ENCODE measurements around the gene MEIG1. TPM values are rescaled to one million over a fixed set of nuclear protein-coding genes. Genes with fewer than 3 reads are reported as not detected.

MEIG1 gene
- total and polyA plus RNA-seq, 2 of the 8 experiments (the other 6 are each of a cell fraction or from before 2014, with no cell fraction given): not detected

DNA sequence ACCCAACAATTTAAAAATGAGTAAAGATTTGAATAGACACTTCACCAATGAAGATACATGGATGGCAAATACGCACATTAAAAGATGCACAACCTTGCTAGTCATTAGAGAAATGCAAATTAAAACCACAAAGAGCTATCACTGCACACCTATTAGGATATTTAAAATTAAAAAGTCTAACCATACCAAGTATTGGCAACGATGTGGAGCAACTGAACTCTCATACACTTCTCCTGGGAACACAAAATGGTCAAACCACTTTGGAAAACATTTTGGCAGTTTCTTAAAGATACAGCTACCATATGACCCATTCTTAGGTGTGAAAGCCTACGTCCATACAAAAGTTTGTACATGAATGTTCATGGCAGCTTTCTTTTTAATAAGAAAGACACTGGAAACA is 41.4 kb upstream of the MEIG1 start:
- Histone ChIP-seq H2BK120ac (replicated peaks; ENCODE audit: low read depth, low read length) (no peak overlapping the region), H4K5ac (ENCODE audit: insufficient read length, low read depth, low read length) (no peak overlapping the region), H3K14ac (ENCODE audit: insufficient read length) (no peak overlapping the region), H2AK5ac (ENCODE audit: low read depth, low read length) (no peak overlapping the region), H3K23ac (ENCODE audit: insufficient read length) (no peak overlapping the region), H3K27ac (ENCODE audit: low read depth, low read length) (no peak overlapping the region), H3K4ac (replicated peaks; ENCODE audit: insufficient read length, low read depth, low read length) (no peak overlapping the region), H3K79me2 (ENCODE audit: control insufficient read depth in 1 of 2, insufficient read depth in 2 of 2, low read length in 2 of 2) (no peaks in the 10 kb centered on the region), H4K8ac (ENCODE audit: extremely low read depth, insufficient read depth, low read length) (no peak overlapping the region), H3K27me3 (replicated peaks in 1 of 4; ENCODE audit: control insufficient read depth in 3 of 4, extremely low read depth in 1 of 4, insufficient read depth in 3 of 4, low read length in 3 of 4) (no peaks in the 10 kb centered on the region), H3K9ac (replicated peaks in 1 of 4; ENCODE audit: extremely low read depth in 1 of 4, low read depth in 3 of 4, low read length in 3 of 4) (no peak overlapping the region), H2BK12ac (ENCODE audit: low read depth, low read length) (no peak overlapping the region), H3K4me2 (ENCODE audit: insufficient read depth in 1 of 2, low read depth in 2 of 2, low read length in 2 of 2) (no peak overlapping the region), H2BK5ac (ENCODE audit: low read depth, low read length) (no peak overlapping the region), H3K9me3 (ENCODE audit: insufficient read depth in 2 of 2, low read depth in 1 of 2, low read length in 1 of 2) (peaks cover 0 to 7% of the 10 kb centered on the region in 2 experiments; a peak in 1 of 4 replicates), H2AFZ (ENCODE audit: low read length) (no peak overlapping the region), H4K20me1 (replicated peaks in 1 of 2; ENCODE audit: control insufficient read depth in 1 of 2, insufficient read depth in 2 of 2, low read length in 2 of 2) (no peaks in the 10 kb centered on the region), H3K18ac (ENCODE audit: extremely low read depth, low read length) (no peak overlapping the region), H3K4me1 (replicated peaks in 1 of 4; ENCODE audit: control insufficient read depth in 3 of 4, insufficient read depth in 4 of 4, low read length in 3 of 4) (no peaks in the 10 kb centered on the region), H3K4me3 (ENCODE audit: extremely low read depth in 1 of 4, insufficient read depth in 2 of 4, low read depth in 3 of 4, low read length in 4 of 4) (no peak overlapping the region), H3K36me3 (ENCODE audit: control insufficient read depth in 2 of 4, insufficient read depth in 4 of 4, low read length in 3 of 4) (peaks cover 0 to 32% (median 18%) of the 10 kb centered on the region in 4 experiments; a peak in 6 of 8 replicates), H4K91ac (replicated peaks; ENCODE audit: insufficient read length, low read length) (no peak overlapping the region), H2BK15ac (ENCODE audit: low read length) (no peak overlapping the region), H3K56ac (replicated peaks; ENCODE audit: insufficient read length, low read depth, low read length) (no peak overlapping the region), H2BK20ac (ENCODE audit: low read length) (no peak overlapping the region), H3K79me1 (ENCODE audit: low read depth, low read length) (no peaks in the 10 kb centered on the region), H3K23me2 (ENCODE audit: low read depth, low read length) (no peaks in the 10 kb centered on the region)
- DNase-seq (ENCODE audit: low read depth in 1 of 2, low spot score in 2 of 2): no peak
- 87% methylated on average over 3 of the region's 3 CpGs; no CpG with 5 or more reads in 1 of the 2 experiments for WGBS, 2 experiments (ENCODE audit: extremely low coverage in 1 of 2, insufficient coverage in 1 of 2, insufficient read length in 1 of 2, insufficient replicate concordance in 2 of 2, low coverage in 1 of 2, low lambda C conversion rate in 2 of 2, missing lambda C conversion rate in 1 of 2)
- no peak for FAIRE-seq
- ChIA-PET POLR2A (ENCODE audit: partially characterized antibody) (no interaction called here), CTCF (ENCODE audit: partially characterized antibody) (interaction anchor here (1.2 to 1.4 kb wide), 2 partner anchors 13 to 15 kb away, joined by 3 read pairs; no protein-coding TSS in a partner anchor)
- no peak for TF ChIP-seq RBBP5 (IDR thresholded peaks at IDR 0.05; ENCODE audit: borderline replicate concordance, low read depth, low read length)
- no peak for TF ChIP-seq CBX8 (IDR thresholded peaks at IDR 0.05; ENCODE audit: borderline replicate concordance, low read depth, low read length)
- TF ChIP-seq BCL11A (IDR thresholded peaks at IDR 0.05; ENCODE audit: low read depth in 2 of 2, low read length in 2 of 2): no peak
- no peak for TF ChIP-seq EZH2 (IDR thresholded peaks at IDR 0.05; ENCODE audit: low read depth, low read length, severe bottlenecking)
- no peak for TF ChIP-seq PHF8 (conservative IDR thresholded peaks at IDR 0.05; ENCODE audit: low read depth, low read length)

Data from H1 (cell line).